Lower leg skin (tissue), 3 donors: Measurements from ENCODE around the gene WDR89.

ENCODE experiments used
- POLR2A ChIP-seq, 2 donors: fragments of 450-650 bp; IDR thresholded peaks; one replicate each; pipeline ENCODE4 v1.6.1; 2016 to 2017; ENCODE audit warnings: antibody characterized with exemption in 2 of 2, mild to moderate bottlenecking in 1 of 2, moderate library complexity in 1 of 2
- TF ChIP-seq, protein P1 (sequence below), 3 donors: fragments of 450-650 bp; IDR thresholded peaks; one replicate each; pipeline ENCODE4 v1.5.1; 2016; ENCODE audit warnings: antibody characterized with exemption in 3 of 3, mild to moderate bottlenecking in 3 of 3, moderate library complexity in 2 of 3

DNA sequence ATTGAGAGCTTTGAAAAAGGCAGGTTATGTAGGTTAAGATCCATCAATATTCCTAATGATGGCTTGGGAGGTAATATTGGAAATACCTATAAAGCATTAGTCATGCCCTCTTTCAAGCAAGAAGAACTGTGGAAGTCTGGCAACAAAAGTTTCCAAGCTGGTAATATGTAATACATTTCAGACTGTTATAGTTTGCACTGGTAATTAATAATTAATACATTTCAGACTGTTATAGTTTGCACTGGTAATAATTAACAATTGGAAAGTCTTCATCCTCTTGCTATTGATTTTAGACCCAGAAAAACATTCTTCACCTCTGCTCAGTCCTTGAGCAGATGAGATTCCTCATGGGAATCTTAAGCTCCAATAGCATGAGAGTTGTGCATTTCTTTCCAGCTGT, 29.0 kb upstream of the WDR89 start:
- TF ChIP-seq, protein P1, sequence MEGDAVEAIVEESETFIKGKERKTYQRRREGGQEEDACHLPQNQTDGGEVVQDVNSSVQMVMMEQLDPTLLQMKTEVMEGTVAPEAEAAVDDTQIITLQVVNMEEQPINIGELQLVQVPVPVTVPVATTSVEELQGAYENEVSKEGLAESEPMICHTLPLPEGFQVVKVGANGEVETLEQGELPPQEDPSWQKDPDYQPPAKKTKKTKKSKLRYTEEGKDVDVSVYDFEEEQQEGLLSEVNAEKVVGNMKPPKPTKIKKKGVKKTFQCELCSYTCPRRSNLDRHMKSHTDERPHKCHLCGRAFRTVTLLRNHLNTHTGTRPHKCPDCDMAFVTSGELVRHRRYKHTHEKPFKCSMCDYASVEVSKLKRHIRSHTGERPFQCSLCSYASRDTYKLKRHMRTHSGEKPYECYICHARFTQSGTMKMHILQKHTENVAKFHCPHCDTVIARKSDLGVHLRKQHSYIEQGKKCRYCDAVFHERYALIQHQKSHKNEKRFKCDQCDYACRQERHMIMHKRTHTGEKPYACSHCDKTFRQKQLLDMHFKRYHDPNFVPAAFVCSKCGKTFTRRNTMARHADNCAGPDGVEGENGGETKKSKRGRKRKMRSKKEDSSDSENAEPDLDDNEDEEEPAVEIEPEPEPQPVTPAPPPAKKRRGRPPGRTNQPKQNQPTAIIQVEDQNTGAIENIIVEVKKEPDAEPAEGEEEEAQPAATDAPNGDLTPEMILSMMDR (IDR thresholded peaks at IDR 0.05): no peak
- TF ChIP-seq POLR2A (IDR thresholded peaks at IDR 0.05): no peak
